ENCODE results near the gene TPRN. TPM values are rescaled to one million over a fixed set of nuclear protein-coding genes. Genes with fewer than 3 reads are reported as not detected.

The TPRN gene
- total and polyA plus RNA-seq, 2 experiments from 2014 or later = 6.4 to 29.2 TPM

GRCh38 chr9:137160054-137160425, 40.5 kb downstream of the TPRN start:
- no peak overlapping the region for H3K4me2 ChIP-seq
- no peaks in the 10 kb centered on the region for H3K79me2 ChIP-seq (replicated peaks; ENCODE audit: insufficient read depth)
- peaks cover 4% of the 10 kb centered on the region; the same call in 1 of the 2 replicates for H3F3A ChIP-seq (replicated peaks; ENCODE audit: low read depth)
- no peak overlapping the region for H3K27ac Mint-ChIP-seq
- H4K20me1 ChIP-seq (replicated peaks; ENCODE audit: insufficient read depth) = no peaks in the 10 kb centered on the region
- no peaks in the 10 kb centered on the region for H3K36me3 Mint-ChIP-seq (ENCODE audit: low read depth)
- H3K9me2 ChIP-seq (ENCODE audit: insufficient read depth) = no peaks in the 10 kb centered on the region
- no peak for ATAC-seq
- no peaks in the 10 kb centered on the region; the same call in 2 of the 3 replicates for H3K9me3 Mint-ChIP-seq
- no peaks in the 10 kb centered on the region for H3K36me3 ChIP-seq (ENCODE audit: insufficient read depth)
- H3K27ac ChIP-seq (ENCODE audit: low read depth) = no peak overlapping the region
- H3K4me3 ChIP-seq = no peak overlapping the region
- H2AFZ ChIP-seq = no peak overlapping the region
- H3K4me1 Mint-ChIP-seq = no peaks in the 10 kb centered on the region; the same call in 1 of the 3 replicates
- no peak overlapping the region for H3K4me3 Mint-ChIP-seq
- peaks cover 89% of the 10 kb centered on the region for H3K27me3 Mint-ChIP-seq (ENCODE audit: insufficient read depth, low read depth, poor library complexity)
- no peak for TF ChIP-seq REST (IDR thresholded peaks at IDR 0.05; ENCODE audit: unreplicated experiment)
- TF ChIP-seq EZH2phosphoT487 (IDR thresholded peaks at IDR 0.05; ENCODE audit: unreplicated experiment) = no peak
- TF ChIP-seq ZNF331 (CRISPR knock-in tag; IDR thresholded peaks at IDR 0.05; ENCODE audit: low read depth) = no peak
- TF ChIP-seq CTCF (conservative IDR thresholded peaks at IDR 0.05; ENCODE audit: low read depth in 2 of 2) = no peak
- TF ChIP-seq POLR2AphosphoS5 (IDR thresholded peaks at IDR 0.05; ENCODE audit: low read depth) = no peak
- TF ChIP-seq ZNF114 (CRISPR knock-in tag; IDR thresholded peaks at IDR 0.05) = no peak
- TF ChIP-seq EZH2 (IDR thresholded peaks at IDR 0.05; ENCODE audit: low read depth, unreplicated experiment) = no peak
- no peak for TF ChIP-seq ETS1 (IDR thresholded peaks at IDR 0.05)
- no peak for TF ChIP-seq ZNF462 (CRISPR knock-in tag; IDR thresholded peaks at IDR 0.05)
- TF ChIP-seq NANOG (IDR thresholded peaks at IDR 0.05; ENCODE audit: borderline replicate concordance) = no peak
- H3K27me3 ChIP-seq (ENCODE audit: insufficient read depth) = peaks cover 85% of the 10 kb centered on the region
- no peak for DNase-seq (ENCODE audit: low spot score)
- H3K4me1 ChIP-seq (ENCODE audit: insufficient read depth) = peaks cover 2% of the 10 kb centered on the region; the same call in 1 of the 2 replicates

Data from GM23338 (cell line).